Adrenal gland (tissue), 5 donors: ENCODE results near the gene GALNT16.

Experiments used
- POLR2A ChIP-seq, 2 donors: fragments of 450-650 bp; IDR thresholded peaks; one replicate each; pipeline ENCODE4 v1.6.1; 2017; ENCODE audit warnings: antibody characterized with exemption in 2 of 2, mild to moderate bottlenecking in 2 of 2, moderate library complexity in 1 of 2
- TF ChIP-seq, protein P1 (sequence below), 6 experiments: fragments of 450-650 bp in 4 of 6; fragments of 200-600 bp in 2 of 6; sonication (generic) in 1 of 6; IDR thresholded peaks; 1 replicate in 5 of 6; 2 replicates in 1 of 6; pipeline versions ENCODE4 v1.5.1 to v1.8.0; 2016 to 2021; ENCODE audit warnings: antibody characterized with exemption in 6 of 6, mild to moderate bottlenecking in 2 of 6, moderate library complexity in 1 of 6
- donor health status: DM: no; HTN: no; CAD: no.

DNA sequence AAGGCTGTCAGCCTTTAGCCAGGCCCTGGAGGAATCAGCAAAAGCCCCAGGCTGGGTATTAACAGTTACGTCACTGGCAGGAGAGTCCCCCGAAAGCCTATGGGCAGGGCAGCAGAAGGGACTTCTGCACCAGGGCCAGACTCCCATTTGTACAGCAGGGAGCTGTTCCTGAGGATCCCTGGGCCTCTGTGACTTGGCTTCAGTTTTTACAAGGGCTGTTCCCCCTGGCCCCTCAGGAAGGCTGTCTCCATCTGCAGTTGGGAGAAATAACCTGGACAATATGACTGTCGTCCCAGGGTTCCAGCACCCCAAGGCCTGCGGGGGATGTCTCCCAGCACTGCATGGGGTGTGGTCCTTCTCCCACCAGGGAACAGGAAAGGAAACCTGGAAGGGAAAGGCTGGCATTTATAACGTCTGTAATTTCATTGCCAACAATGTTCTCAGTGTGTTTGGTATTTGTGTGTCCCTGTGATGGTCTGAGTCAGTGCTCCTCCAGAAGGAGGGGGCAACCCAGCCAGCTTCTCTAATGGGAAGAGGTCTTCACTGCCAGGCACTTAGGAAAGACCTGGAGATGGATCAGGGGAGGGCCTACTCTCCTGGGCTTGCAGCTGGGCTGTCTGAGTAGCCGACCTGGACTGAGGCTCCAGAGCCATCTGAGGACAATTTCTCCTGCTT, 95.8 kb downstream of the GALNT16 start:
- no peak for TF ChIP-seq POLR2A (IDR thresholded peaks at IDR 0.05)
- TF ChIP-seq, protein P1, sequence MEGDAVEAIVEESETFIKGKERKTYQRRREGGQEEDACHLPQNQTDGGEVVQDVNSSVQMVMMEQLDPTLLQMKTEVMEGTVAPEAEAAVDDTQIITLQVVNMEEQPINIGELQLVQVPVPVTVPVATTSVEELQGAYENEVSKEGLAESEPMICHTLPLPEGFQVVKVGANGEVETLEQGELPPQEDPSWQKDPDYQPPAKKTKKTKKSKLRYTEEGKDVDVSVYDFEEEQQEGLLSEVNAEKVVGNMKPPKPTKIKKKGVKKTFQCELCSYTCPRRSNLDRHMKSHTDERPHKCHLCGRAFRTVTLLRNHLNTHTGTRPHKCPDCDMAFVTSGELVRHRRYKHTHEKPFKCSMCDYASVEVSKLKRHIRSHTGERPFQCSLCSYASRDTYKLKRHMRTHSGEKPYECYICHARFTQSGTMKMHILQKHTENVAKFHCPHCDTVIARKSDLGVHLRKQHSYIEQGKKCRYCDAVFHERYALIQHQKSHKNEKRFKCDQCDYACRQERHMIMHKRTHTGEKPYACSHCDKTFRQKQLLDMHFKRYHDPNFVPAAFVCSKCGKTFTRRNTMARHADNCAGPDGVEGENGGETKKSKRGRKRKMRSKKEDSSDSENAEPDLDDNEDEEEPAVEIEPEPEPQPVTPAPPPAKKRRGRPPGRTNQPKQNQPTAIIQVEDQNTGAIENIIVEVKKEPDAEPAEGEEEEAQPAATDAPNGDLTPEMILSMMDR (IDR thresholded peaks at IDR 0.05), result no peak
